Measurements from ENCODE around the gene SAC3D1. TPM values are rescaled to one million over a fixed set of nuclear protein-coding genes. Genes with fewer than 3 reads are reported as not detected.

The SAC3D1 gene
- total and polyA plus RNA-seq, 12 donors = 4.4 to 23.6 (median 10.5) TPM

DNA sequence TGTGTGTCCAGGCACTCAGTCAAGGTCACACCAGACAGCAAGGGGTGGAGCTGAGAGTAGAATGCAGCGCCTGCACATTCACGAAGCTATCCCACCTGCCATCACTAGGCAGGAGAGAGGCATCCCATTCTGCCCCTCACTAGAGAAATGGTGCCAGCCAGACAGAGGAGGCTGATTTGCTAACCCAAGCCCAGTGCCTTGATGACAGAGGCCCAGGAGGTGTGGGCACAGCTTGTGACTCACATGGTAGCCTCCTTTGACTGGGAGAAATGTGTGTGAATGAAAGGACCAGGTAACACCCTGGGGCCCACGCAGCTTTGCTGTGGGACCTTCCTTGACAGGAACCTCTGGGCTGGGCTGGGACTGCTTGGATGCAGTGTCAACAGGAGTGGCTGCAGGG, 22.5 kb downstream of the SAC3D1 start:
- intact Hi-C loops (cut with DNase I) = no loop called here
- Histone ChIP-seq H3K9me3 (replicated peaks in 1 of 3) (no peaks in the 10 kb centered on the region), H3K4me3 (no peak overlapping the region), H3K36me3 (replicated peaks in 1 of 2) (no peaks in the 10 kb centered on the region), H3K4me1 (replicated peaks in 1 of 2) (no peaks in the 10 kb centered on the region), H3K27me3 (no peaks in the 10 kb centered on the region), H3K27ac (no peak overlapping the region)
- TF ChIP-seq, protein P1, sequence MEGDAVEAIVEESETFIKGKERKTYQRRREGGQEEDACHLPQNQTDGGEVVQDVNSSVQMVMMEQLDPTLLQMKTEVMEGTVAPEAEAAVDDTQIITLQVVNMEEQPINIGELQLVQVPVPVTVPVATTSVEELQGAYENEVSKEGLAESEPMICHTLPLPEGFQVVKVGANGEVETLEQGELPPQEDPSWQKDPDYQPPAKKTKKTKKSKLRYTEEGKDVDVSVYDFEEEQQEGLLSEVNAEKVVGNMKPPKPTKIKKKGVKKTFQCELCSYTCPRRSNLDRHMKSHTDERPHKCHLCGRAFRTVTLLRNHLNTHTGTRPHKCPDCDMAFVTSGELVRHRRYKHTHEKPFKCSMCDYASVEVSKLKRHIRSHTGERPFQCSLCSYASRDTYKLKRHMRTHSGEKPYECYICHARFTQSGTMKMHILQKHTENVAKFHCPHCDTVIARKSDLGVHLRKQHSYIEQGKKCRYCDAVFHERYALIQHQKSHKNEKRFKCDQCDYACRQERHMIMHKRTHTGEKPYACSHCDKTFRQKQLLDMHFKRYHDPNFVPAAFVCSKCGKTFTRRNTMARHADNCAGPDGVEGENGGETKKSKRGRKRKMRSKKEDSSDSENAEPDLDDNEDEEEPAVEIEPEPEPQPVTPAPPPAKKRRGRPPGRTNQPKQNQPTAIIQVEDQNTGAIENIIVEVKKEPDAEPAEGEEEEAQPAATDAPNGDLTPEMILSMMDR (IDR thresholded peaks at IDR 0.05) = no peak
- no peak for TF ChIP-seq POLR2A (IDR thresholded peaks at IDR 0.05)
- DNase-seq = no peak
- WGBS, 4 donors = 70 to 100% (median 78%) methylated on average over 1 to 3 of the region's 3 CpGs

DNA sequence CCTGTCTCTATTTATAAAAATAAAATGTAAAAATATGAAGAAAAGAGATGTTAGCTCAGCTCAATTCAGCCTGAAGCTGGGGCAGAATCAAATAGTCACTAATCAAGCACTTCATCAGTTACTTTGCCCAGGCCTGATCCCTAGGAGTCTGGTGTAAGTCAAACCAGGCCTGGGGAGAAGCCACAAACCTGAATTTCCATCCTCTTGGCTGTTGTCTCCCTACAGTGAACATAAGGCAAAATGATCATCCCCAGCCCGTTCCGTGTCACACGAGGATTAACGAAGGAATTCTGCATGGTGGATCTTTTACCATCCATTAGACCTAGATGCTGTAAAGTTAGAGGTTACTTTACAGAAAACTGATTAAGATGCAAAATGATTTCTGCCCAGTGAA, 23.8 kb downstream of the SAC3D1 start:
- Histone ChIP-seq H3K9me3 (replicated peaks in 1 of 3) (no peaks in the 10 kb centered on the region), H3K27ac (no peak overlapping the region), H3K4me1 (replicated peaks in 1 of 2) (no peaks in the 10 kb centered on the region), H3K27me3 (no peaks in the 10 kb centered on the region), H3K4me3 (no peak overlapping the region), H3K36me3 (replicated peaks in 1 of 2) (no peaks in the 10 kb centered on the region)
- WGBS, 4 donors = 89 to 94% (median 91%) methylated on average over 4 of the region's 4 CpGs
- no peak for TF ChIP-seq POLR2A (IDR thresholded peaks at IDR 0.05)
- TF ChIP-seq, protein P1 (IDR thresholded peaks at IDR 0.05) = no peak
- intact Hi-C loops (cut with DNase I) = no loop called here
- DNase-seq = no peak

DNA sequence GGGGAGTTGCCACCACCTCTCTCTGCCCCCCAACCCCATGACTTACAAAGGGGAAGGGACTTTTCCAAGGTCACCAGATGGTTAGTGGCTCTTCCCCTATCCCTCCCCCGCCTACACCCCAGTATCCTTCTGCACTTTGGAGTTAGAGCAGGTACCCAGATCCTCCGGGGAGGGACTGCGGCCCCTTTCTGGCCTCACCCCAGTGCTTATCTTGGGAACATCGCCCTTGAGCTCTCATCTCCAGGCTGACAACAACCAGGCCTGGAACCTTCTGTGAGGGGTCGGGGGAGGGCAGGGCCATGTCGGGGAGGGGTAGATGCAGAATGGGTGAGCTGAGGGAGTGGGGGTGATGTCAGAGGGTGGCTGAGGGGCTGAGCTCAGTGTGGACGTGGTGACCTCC, 24.8 kb downstream of the SAC3D1 start:
- Histone ChIP-seq H3K9me3 (replicated peaks in 1 of 3) (no peaks in the 10 kb centered on the region), H3K4me3 (no peak overlapping the region), H3K27me3 (no peaks in the 10 kb centered on the region), H3K36me3 (replicated peaks in 1 of 2) (no peaks in the 10 kb centered on the region), H3K4me1 (replicated peaks in 1 of 2) (no peaks in the 10 kb centered on the region), H3K27ac (no peak overlapping the region)
- no peak for TF ChIP-seq POLR2A (IDR thresholded peaks at IDR 0.05)
- TF ChIP-seq, protein P1 (IDR thresholded peaks at IDR 0.05) = no peak
- intact Hi-C loops (cut with DNase I) = no loop called here
- WGBS, 4 donors = 51 to 66% (median 60%) methylated on average over 4 to 7 of the region's 7 CpGs
- no peak for DNase-seq

DNA sequence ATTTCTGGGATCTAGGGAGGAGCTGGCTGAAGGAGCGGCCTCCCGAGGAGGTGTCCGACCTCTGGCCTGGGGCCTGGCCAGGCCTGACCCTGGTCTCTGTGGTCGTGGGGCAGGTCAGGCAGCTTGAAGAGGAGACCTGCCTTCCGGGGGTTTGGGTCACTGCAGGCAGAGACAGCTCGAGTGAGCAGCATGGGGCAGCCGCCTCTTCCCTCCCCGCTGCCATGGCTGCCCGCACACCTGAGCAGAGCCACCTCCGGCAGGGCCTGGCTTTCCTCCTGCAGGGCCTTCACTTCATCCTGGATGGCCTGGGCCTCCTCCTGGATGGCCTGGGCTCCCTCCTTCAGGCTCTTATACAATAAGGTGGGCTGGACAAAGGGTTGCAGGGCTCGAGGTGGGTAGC, 25.3 kb downstream of the SAC3D1 start:
- TF ChIP-seq POLR2A (IDR thresholded peaks at IDR 0.05) = no peak
- TF ChIP-seq, protein P1 (IDR thresholded peaks at IDR 0.05) = no peak
- no peaks in the 10 kb centered on the region for H3K36me3 ChIP-seq (replicated peaks in 1 of 2)
- no peaks in the 10 kb centered on the region for H3K4me1 ChIP-seq (replicated peaks in 1 of 2)
- H3K4me3 ChIP-seq = no peak overlapping the region
- no peak overlapping the region for H3K27ac ChIP-seq
- intact Hi-C loops (cut with DNase I) = no loop called here
- no peak for DNase-seq
- WGBS, 4 donors = 57 to 100% (median 75%) methylated on average over 2 to 11 of the region's 11 CpGs
- no peaks in the 10 kb centered on the region for H3K9me3 ChIP-seq (replicated peaks in 1 of 3)
- no peaks in the 10 kb centered on the region for H3K27me3 ChIP-seq

Data from adrenal gland (tissue), 12 donors.